OCI-LY3 (cell line): ENCODE data around the gene NTSR2.

Experiments used
- EZH2phosphoT487 ChIP-seq: fragments of 200-600 bp; shearing (Covaris generic); IDR thresholded peaks from 2 replicates; pipeline ENCODE4 v1.6.1; 2018; ENCODE audit warnings: antibody characterized with exemption, mixed run types, low read depth
- TF ChIP-seq, protein P1 (sequence below): fragments of 200-600, 300-600 bp; sonication (generic); IDR thresholded peaks from 2 replicates; pipeline ENCODE4 v1.5.1; 2014; ENCODE audit warnings: antibody characterized with exemption, low read length, low read depth

DNA sequence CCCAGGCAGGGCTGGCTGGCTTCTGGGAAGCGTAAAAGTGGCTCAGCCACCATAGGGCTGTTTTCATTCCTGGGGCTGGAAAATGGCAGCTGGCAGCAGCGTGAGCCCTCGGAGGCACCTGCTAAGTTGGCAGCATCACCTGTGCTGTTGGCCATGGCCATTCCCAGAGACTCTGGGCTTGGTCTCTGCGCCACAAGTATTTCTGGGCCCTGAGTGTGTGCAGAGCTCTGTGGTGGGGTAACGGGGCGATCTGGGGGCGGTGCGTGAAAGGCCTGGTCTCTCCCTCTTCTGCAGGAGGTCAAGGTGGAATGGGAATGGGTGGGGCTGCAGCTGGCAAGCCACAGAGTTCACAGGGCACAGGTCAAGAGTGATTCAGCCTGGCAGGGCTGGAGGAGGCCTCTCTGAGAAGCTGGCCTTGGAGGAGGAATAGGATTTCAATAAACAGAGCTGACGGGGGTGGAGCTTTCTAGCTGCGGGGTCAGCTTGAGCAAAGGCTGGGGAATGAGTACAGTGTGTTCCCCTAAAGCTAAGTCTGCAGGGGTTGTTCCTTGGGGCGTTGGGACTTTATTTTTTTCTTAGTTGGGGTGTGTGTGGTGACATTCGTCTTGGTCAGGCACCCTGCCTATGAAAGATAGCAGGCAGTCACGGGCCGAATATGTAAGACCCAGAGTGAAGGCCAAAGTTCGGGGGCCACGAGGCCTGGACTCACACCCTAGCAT is 10.3 kb upstream of the NTSR2 start:
- TF ChIP-seq, protein P1, sequence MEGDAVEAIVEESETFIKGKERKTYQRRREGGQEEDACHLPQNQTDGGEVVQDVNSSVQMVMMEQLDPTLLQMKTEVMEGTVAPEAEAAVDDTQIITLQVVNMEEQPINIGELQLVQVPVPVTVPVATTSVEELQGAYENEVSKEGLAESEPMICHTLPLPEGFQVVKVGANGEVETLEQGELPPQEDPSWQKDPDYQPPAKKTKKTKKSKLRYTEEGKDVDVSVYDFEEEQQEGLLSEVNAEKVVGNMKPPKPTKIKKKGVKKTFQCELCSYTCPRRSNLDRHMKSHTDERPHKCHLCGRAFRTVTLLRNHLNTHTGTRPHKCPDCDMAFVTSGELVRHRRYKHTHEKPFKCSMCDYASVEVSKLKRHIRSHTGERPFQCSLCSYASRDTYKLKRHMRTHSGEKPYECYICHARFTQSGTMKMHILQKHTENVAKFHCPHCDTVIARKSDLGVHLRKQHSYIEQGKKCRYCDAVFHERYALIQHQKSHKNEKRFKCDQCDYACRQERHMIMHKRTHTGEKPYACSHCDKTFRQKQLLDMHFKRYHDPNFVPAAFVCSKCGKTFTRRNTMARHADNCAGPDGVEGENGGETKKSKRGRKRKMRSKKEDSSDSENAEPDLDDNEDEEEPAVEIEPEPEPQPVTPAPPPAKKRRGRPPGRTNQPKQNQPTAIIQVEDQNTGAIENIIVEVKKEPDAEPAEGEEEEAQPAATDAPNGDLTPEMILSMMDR = no peak
- TF ChIP-seq EZH2phosphoT487 = no peak
